ENCODE results near the gene ALAS2.
"Not testable (repeated sequence)": the region's sequence is repeated elsewhere in the genome, so short reads cannot be mapped to it uniquely, and the experiment has no call there.

ALAS2 gene

GRCh38 chrX:55006827-55007621, 23.8 kb downstream of the ALAS2 start:
- DNase-seq (ENCODE audit: low read depth in 3 of 3), result no peak

DNA sequence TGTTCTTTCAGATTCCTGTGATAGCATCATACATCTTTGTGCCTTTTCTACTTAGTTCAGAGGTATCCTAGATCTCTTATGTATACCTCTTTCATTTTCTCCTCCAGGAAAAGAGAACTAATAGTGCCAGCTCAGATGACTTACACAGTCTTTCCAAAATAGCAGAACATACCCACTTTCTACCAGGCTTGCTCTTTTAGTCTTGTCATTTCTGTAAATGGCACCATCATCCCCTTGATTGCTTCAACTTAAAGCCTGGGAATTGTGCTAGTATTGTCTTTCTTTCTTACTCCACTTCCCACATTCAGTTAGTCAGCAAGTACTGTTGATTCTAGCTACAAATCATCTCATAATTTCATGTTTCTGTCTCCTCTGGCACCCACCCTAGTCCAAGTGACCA, 25.5 kb downstream of the ALAS2 start:
- no peak for DNase-seq (ENCODE audit: low read depth in 3 of 3)

GRCh38 chrX:55004231-55004630, 26.5 kb downstream of the ALAS2 start:
- no peak for DNase-seq (ENCODE audit: low read depth in 3 of 3)

- DNase-seq (ENCODE audit: low read depth in 3 of 3), result peak; percentile 59 to 76 (median 76)
Measured at GRCh38 chrX:54999717-55000598, 30.8 kb downstream of the ALAS2 start, which contains the start of gene APEX2. TSS of gene APEX2 (plus strand) at chrX:55000363. CDS start at chrX:55000423, 60 bp downstream.

DNA sequence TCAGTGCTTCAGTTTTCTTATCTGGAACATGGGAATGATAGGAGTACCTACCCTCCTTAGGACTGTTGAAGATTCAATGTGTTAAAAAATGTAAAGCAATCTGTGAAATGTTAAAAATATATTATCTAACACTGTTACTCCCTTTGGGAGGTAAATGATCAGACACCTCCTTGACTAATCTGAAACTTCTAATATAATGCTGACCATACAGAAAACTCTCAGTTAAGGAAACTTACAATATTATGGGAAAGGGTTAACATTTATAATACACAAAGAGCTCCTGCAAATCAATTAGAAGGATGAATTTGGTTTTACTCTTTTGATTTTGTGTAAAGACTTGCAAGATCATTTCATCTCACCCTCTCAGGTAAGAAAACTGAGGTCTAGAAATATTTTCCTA, 35.2 kb downstream of the ALAS2 start:
- no peak for DNase-seq (ENCODE audit: low read depth in 3 of 3)

DNA sequence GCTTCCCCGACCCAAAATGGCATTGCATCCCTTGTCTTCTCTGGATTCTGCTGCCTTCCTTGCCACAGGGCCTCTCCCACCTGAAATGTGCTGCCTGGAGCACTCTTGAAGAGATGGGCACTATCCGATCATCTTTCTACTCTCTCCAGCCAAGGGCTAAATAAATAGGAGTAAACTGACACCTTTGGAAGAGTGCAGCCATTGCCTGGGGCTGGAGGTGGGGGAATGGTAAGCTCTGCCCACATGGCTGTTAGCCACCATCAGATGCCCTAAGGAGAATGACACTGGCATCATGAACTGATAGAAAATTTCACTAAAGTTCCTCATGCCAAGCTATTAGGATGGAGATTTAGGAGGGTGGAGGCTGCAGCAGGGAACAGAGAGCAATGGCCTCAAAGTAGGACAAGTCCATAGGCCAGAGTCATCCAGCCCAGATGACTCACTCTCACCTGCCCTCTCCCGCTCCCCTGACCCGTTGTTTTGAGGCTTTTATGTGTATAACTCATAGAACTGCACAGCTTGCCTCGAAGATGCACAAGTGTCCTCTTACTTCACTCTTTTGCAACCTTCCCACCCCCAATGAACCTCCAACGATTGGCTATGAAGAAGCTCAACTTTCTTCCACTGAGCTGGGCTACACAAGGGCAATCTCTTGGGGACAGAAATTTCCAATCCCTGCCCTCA, 36.0 kb downstream of the ALAS2 start:
- no peak for DNase-seq (ENCODE audit: low read depth in 3 of 3)

DNA sequence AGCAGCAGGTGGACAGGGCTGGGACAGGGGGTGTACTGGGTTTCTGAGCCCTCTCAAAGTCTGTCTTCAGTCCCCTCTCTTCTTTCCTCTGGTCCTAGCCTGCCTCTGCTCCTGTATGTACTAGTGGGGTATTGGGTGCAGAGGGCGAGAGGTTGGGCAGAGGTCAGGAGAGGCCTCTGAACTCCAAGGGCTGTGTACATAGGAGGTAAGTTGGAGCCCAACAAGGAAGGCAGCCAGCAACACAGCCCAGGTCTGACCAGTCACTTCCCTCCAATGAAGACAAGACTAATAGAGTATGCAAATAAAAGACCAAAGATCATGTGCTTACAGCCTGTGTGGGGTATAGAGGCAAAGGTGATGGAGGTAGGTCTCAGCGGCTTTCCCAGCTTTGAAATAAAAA, 36.7 kb downstream of the ALAS2 start, which contains the start of gene PFKFB1:
PFKFB1 (minus strand) TSS at position 90 of the 400 bp plus-strand sequence. CDS start 181 bp downstream, outside the sequence.
- DNase-seq (ENCODE audit: low read depth in 3 of 3), result no peak

- no peak for DNase-seq (ENCODE audit: low read depth in 3 of 3)
Measured at GRCh38 chrX:54992911-54993622, 37.7 kb downstream of the ALAS2 start.

DNA sequence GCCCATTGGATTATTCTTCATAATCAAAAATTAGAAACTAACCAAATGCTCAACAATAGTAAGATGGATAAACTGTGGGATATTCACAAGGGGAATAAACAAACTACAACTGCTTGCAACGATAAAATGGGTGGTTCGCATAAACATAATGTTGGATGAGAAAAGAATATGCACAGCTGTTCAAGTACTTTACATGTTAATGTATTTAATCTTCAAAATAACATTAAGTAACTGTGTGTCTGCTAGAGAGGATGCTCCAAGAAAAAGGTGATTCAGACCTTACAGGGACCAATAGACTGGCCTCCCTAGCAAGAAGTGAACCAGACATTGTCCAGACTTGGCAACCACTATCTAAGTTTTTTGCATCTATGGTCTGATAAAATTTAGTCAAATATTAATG, 39.1 kb downstream of the ALAS2 start:
- DNase-seq (ENCODE audit: low read depth in 3 of 3), result no peak

GRCh38 chrX:54983306-54983705, 47.5 kb downstream of the ALAS2 start:
- DNase-seq (ENCODE audit: low read depth in 3 of 3), result not testable (repeated sequence)

DNA sequence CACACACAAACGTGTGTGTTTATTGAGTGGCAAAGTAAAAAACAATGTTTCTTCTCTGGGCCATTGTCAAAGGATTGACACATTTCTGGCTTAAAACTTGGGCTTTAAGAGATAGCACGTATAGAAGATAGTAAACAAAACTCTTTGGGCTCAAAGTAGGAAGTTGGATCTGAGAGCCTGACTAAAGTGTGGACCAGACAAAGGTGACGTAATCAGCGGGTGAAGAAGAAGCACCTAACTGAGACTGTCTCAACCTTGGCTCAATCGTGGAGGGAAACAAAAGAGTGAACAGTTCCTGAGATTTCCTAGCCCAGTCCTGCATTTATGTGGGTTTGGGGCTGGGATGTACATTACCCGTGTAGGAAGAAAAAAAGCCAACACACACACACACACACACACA, 50.4 kb downstream of the ALAS2 start:
- no peak for DNase-seq (ENCODE audit: low read depth in 3 of 3)

DNA sequence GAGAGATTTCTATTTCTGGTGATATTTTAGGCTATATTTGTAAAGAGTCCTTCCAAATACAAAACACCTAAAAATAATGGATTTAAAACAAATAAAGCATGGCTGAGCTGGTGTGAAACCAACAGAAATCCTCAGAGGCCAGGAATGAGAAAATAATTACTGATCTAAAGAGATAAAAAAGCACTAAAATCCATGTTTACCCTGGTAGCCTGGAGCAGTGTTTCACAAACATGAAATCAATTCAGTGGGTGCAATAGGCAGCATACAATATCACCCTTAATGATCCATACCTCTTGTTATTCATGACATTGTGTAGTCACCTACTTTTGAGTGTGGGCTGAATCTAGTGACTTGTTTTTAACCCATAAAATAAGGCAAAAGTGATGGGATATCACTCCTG, 51.3 kb downstream of the ALAS2 start:
- no peak for DNase-seq (ENCODE audit: low read depth in 3 of 3)

DNA sequence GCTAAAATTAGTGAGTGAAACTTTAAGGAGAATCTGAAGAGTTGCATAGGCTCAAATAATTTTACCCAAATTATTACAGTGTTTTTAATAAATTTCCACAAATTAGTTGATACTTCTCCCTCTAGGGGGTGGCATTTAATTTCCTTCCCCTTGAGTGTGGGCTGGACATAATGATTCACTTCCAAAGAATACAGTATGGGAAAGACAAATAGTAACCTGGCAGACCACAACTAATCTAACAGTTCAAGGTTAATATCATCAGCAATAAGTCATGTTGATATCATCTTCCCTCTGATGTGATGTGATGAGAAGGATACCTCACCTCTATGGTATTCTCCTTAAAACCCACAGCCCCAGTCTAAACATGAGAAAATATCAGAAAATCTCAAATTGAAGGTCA, 52.3 kb downstream of the ALAS2 start:
- DNase-seq (ENCODE audit: low read depth in 3 of 3), result no peak

- DNase-seq (ENCODE audit: low read depth in 3 of 3), result no peak
Measured at GRCh38 chrX:54977387-54977786, 53.4 kb downstream of the ALAS2 start.

DNA sequence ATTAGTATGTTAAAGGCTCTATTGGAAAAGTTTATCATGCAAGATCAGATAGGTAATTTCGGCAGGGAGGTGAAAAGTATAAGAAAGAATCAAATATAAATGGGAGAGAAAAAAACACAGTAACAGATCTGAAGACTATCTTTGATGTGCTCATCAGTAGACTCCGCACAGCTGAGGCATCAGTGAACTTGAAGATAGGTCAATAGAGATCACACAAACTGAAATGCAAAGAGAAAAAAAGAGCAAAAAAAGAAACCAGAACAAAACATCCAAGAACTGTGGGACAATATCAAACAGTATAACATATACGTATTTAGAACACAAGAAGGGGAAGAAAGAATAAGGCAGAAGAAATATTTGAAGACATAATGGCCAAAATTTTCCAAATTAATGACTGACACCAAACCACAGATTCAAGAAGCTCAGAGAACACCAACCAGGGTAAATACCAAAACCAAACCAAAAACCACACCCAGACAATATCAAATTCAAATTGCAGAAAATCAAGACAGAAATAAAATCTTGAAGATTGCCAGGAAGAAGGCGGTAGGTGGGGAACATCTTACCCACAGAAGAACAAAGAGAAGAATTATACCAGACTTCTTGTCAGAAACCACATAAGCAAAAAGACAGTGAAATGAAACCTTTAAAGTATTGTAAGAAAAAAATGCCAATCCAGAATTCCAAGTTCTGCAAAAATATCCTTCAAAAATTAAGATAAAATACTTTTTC, 65.8 kb downstream of the ALAS2 start:
- no peak for DNase-seq (ENCODE audit: low read depth in 3 of 3)

DNA sequence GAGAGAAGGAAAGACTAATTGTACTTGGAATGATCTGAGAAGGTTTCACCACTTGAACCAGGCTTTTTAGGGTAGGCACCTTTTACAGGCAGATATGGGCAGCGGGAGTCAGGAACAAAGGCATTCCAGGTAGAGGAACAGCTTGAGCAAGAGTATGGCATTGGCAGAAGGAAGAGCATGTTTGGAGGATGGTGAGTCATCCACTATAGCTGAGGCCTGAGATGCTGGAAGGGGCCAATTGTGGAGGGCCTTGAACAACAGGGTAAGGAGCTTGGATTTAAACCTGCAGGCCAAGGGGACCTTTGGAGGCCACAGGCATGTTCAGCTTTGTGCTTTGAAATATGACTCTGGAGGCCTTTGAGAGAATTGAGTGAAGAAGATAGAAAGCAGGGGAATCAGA, 69.0 kb downstream of the ALAS2 start:
- no peak for DNase-seq (ENCODE audit: low read depth in 3 of 3)
